Stimulated activated CD4-positive, alpha-beta T cell treated with anti-CD3 and anti-CD28 coated beads, Interleukin-2, amount 100 ng/mL, for 24 hours (primary cell): ENCODE measurements around the gene PDE4B.

Experiments
- DNase-seq, 2 donors: peaks; one replicate each; pipeline ENCODE4 v3.0.0-alpha.2; 2020

Gene PDE4B

GRCh38 chr1:66323958-66324625 is 531.4 kb downstream of the PDE4B start:
- no peak for DNase-seq

- DNase-seq = no peak
Measured at GRCh38 chr1:66325594-66326380, 533.1 kb downstream of the PDE4B start.

- DNase-seq = no peak
Measured at GRCh38 chr1:66326867-66327266, 534.2 kb downstream of the PDE4B start.

- DNase-seq = no peak
Measured at GRCh38 chr1:66327588-66327987, 534.9 kb downstream of the PDE4B start.

- no peak for DNase-seq
Measured at GRCh38 chr1:66328896-66329295, 536.2 kb downstream of the PDE4B start.

GRCh38 chr1:66330722-66331141 is 538.0 kb downstream of the PDE4B start:
- DNase-seq = no peak

- peak; percentile 52 to 55 for DNase-seq
Measured at GRCh38 chr1:66331658-66332547, 539.2 kb downstream of the PDE4B start.

- no peak for DNase-seq
Measured at GRCh38 chr1:66332548-66332901, 539.8 kb downstream of the PDE4B start.

GRCh38 chr1:66333466-66334199 is 540.9 kb downstream of the PDE4B start:
- peak in 1 of 2 donors; percentile 36 for DNase-seq

- DNase-seq = no peak
Measured at GRCh38 chr1:66334318-66334717, 541.6 kb downstream of the PDE4B start.

GRCh38 chr1:66335125-66335524 is 542.4 kb downstream of the PDE4B start:
- DNase-seq = no peak

GRCh38 chr1:66335859-66336640 is 543.4 kb downstream of the PDE4B start:
- peak; percentile 59 to 66 for DNase-seq

- no peak for DNase-seq
Measured at GRCh38 chr1:66336641-66336990, 543.9 kb downstream of the PDE4B start.

- DNase-seq = no peak
Measured at GRCh38 chr1:66337249-66337648, 544.6 kb downstream of the PDE4B start.

GRCh38 chr1:66339944-66340343 is 547.2 kb downstream of the PDE4B start:
- DNase-seq = no peak

GRCh38 chr1:66341446-66342089 is 548.9 kb downstream of the PDE4B start:
- DNase-seq = no peak

GRCh38 chr1:66342707-66343106 is 550.0 kb downstream of the PDE4B start:
- DNase-seq = no peak

- no peak for DNase-seq
Measured at GRCh38 chr1:66343569-66344325, 551.1 kb downstream of the PDE4B start.

GRCh38 chr1:66346057-66346795 is 553.5 kb downstream of the PDE4B start:
- DNase-seq = no peak

GRCh38 chr1:66346873-66347272 is 554.2 kb downstream of the PDE4B start:
- no peak for DNase-seq
